ENCODE results near the gene CAMTA1. TPM values are rescaled to one million over a fixed set of nuclear protein-coding genes. Genes with fewer than 3 reads are reported as not detected.
A peak's percentile ranks its signal among the peaks of the same experiment; 100 is the strongest.

CAMTA1 gene
- total RNA-seq, 1 experiment from 2014 or later = 102 TPM

DNA sequence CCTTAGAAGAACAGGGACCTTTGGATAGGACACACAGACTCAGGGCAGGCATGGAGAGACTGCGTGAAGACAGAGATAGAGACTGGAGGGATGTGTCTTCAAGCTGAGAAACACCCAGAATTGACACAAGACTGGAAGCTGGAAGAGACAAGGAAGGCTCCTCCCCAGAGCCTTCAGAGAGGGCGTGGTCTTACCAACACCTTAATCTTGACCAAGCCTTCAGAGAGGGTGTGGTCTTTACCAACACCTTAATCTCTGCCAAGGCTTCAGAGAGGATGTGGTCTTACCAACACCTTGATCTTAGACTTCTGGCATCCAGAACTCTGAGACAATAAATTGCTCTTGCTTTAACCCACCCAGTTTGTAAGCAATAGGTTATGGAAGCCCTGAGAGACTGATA, 504.4 kb downstream of the CAMTA1 start:
- no peak for DNase-seq (ENCODE audit: low read depth)
- in situ Hi-C loops (cut with HindIII; ENCODE audit: low pct_unique_long_range_greater_than_20kb, low sequenced_read_pairs) = no loop called here

DNA sequence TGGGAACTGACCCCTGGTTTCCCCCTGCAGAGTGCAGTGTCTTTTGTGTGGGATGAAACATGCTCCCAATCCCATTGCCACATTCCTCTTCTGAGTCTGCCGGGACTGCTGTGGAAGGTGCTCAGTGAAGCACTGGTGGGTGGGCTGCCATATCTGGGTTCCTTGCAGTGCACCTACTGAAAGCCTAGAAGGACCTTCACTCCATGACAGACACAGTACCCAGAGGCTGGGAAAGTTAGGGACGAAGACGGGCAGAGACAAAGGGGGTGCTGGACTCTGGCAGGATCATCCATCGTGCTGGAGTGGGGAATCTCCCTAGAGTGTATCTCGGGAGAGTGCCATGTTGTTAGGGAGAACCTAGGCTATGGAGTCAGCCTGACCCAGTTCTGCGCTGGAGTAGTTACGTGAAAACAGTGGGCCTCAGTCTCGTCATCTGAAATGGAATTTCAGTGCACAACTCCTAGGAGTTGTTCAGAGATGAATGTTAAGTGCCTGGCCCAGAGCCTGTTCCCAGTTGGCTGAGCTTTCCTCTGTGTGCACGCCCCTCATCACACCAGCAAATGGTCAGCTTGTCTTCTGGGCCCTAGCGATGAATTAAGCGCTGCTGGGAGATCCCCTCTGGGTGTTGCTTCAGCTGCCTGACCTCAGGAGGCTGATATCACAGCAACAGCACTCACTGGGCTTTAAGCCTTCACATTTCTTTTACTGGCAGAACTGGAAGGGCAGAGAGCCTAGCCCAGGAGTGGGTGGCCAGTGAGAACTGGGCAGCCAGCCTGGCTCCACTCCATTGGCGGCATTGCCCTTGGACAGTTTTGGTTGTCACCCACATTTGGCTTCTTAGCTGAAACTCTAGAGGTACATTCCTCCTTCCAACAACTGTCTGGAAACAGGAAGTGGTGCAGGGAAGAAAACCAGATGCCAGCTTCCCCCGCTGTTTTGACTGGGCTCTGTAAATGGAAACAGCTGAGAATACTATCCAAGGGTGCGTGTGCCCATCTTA, 506.0 kb downstream of the CAMTA1 start:
- DNase-seq (ENCODE audit: low read depth) = no peak
- in situ Hi-C loops (cut with HindIII; ENCODE audit: low pct_unique_long_range_greater_than_20kb, low sequenced_read_pairs) = no loop called here

DNA sequence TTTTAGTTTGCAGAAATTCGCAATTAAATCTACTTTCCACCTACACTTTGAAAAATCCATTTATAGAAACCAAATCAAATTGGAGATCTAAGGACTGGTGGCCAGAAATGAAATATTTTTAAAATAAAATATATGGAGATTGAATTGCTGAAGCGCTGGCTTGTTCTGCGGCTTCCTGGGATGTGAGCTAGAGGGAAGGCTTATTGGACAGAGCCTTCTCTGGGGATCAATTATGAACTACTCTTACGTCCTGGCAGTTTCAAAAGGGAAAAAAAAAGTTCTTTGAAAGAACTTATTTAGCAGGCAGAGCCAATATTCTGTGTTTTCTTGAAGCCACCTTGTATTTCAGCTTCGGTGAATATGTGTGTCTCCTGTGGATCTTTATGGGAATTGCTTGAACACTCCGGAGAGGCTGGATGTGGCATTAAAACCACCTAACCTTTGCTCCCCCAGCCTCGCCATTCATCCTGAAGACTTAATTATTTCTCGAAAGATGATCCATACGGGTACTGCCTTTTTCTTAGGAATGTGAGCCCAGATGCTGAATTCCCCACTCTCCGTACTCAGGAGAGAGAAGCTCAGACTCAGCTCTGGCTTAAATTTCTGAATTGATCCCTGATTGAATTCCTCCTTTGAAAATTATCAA, 506.9 kb downstream of the CAMTA1 start:
- in situ Hi-C loops (cut with HindIII; ENCODE audit: low pct_unique_long_range_greater_than_20kb, low sequenced_read_pairs) = no loop called here
- DNase-seq (ENCODE audit: low read depth) = no peak

DNA sequence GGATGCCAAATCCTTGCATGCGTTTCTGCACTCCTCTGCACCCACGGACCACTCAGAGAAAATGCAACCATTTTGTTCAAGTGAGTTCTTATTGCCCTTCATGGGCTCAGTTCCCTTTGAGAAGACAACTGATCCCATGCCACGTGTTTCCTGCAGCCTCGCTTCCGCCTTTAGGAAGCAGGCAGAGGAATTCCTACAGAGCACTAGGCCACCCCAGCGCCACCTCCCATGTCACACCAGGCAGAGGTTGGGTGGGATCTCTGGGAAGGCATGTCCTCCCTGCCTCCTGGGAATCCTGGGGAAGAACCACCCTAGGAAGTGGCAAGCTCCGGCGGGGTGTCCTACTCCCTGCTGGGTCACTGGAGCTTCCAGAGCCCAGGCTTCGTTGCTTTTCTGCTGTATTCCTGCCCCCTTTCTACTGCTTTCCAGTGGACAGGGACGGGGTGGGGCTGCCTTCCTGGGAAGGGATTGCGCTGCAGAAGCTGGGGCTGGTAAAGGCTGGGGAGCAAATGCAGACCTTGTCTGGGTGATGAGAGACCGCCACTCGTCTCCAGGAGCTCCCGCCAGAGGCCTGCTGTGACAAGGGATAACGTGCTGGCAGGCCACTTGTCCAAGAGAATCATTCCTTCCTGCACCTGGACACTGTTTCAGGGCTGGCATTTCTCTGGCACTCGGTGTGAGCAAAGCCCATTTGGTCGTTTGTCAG, 507.6 kb downstream of the CAMTA1 start:
- DNase-seq (ENCODE audit: low read depth) = no peak
- in situ Hi-C loops (cut with HindIII; ENCODE audit: low pct_unique_long_range_greater_than_20kb, low sequenced_read_pairs) = no loop called here

- in situ Hi-C loops (cut with HindIII; ENCODE audit: low pct_unique_long_range_greater_than_20kb, low sequenced_read_pairs) = no loop called here
- DNase-seq (ENCODE audit: low read depth) = no peak
These were observed 508.7 kb downstream of the CAMTA1 start for GRCh38 chr1:7293702-7294629.

- in situ Hi-C loops (cut with HindIII; ENCODE audit: low pct_unique_long_range_greater_than_20kb, low sequenced_read_pairs) = no loop called here
- no peak for DNase-seq (ENCODE audit: low read depth)
These were observed 509.4 kb downstream of the CAMTA1 start for GRCh38 chr1:7294636-7295035.

GRCh38 chr1:7295946-7296345, 510.7 kb downstream of the CAMTA1 start:
- no peak for DNase-seq (ENCODE audit: low read depth)
- in situ Hi-C loops (cut with HindIII; ENCODE audit: low pct_unique_long_range_greater_than_20kb, low sequenced_read_pairs) = no loop called here

DNA sequence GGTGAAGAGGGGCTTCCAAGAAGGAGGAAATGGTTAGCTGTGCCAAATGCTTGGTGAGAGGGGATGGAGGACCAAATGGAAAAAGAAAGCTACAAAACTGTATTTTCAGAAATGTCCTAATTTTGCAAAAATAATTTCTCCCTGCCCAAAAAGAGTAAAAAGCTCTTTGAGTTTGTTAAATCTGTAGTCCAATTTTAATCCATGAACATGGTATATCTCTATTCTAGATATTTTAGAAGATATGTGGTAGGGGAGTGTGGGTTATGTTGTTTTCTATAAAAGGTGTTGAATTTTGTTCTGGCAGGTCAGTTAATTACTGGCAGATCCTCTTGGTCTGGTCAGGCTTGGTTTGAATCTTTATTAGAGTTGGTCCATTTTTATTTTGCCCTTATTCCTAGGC, 511.7 kb downstream of the CAMTA1 start:
- no peak for DNase-seq (ENCODE audit: low read depth)
- in situ Hi-C loops (cut with HindIII; ENCODE audit: low pct_unique_long_range_greater_than_20kb, low sequenced_read_pairs) = no loop called here

DNA sequence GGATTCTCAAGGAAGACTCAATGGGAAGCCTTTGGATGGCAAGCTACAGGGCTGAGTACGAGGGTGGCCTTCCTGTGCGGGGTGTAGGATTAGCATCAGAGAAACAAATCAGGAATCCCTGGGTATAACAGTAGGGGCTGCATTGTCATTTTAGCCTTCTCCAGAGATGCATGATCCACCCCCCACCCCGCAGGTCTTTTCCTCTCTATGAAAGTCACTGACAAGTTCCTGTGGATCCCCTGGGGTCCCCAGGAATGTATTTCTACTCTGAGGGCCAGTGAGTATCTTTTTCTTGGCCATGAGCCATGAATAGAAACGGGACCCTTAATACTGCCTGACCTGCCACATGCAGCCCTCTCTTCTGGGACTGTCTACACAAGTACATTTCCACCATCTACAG, 512.9 kb downstream of the CAMTA1 start:
- in situ Hi-C loops (cut with HindIII; ENCODE audit: low pct_unique_long_range_greater_than_20kb, low sequenced_read_pairs) = no loop called here
- DNase-seq (ENCODE audit: low read depth) = no peak

- in situ Hi-C loops (cut with HindIII; ENCODE audit: low pct_unique_long_range_greater_than_20kb, low sequenced_read_pairs) = no loop called here
- no peak for DNase-seq (ENCODE audit: low read depth)
These were observed 513.5 kb downstream of the CAMTA1 start for GRCh38 chr1:7298749-7299151.

- peak; percentile 81 for DNase-seq (ENCODE audit: low read depth)
- in situ Hi-C loops (cut with HindIII; ENCODE audit: low pct_unique_long_range_greater_than_20kb, low sequenced_read_pairs) = no loop called here
These were observed 514.1 kb downstream of the CAMTA1 start for GRCh38 chr1:7299329-7299799.

GRCh38 chr1:7299994-7300393, 514.7 kb downstream of the CAMTA1 start:
- in situ Hi-C loops (cut with HindIII; ENCODE audit: low pct_unique_long_range_greater_than_20kb, low sequenced_read_pairs) = no loop called here

GRCh38 chr1:7300893-7301663, 515.8 kb downstream of the CAMTA1 start:
- in situ Hi-C loops (cut with HindIII; ENCODE audit: low pct_unique_long_range_greater_than_20kb, low sequenced_read_pairs) = no loop called here
- DNase-seq (ENCODE audit: low read depth) = peak; percentile 71

More at GRCh38 chr1:7299994-7300393, 514.7 kb downstream of the CAMTA1 start:
- DNase-seq (ENCODE audit: low read depth) = peak; percentile 37

DNA sequence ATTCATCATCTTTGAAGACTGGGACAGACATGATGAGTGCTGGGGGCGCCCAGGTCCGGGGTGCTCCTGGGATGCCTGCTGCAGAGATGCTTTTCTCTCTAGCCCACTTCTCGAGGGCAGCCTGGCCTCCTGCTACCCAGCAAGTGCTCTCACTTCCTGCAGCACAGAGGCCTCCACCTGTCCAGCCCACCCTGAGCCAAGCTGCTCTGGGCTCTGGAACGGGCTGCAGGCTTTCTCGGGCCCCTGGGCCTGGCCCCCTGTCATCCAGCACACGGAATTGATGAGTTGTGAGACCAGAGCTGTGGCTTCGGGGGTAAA, 516.4 kb downstream of the CAMTA1 start:
- DNase-seq (ENCODE audit: low read depth) = no peak
- in situ Hi-C loops (cut with HindIII; ENCODE audit: low pct_unique_long_range_greater_than_20kb, low sequenced_read_pairs) = no loop called here

- in situ Hi-C loops (cut with HindIII; ENCODE audit: low pct_unique_long_range_greater_than_20kb, low sequenced_read_pairs) = no loop called here
- no peak for DNase-seq (ENCODE audit: low read depth)
These were observed 516.9 kb downstream of the CAMTA1 start for GRCh38 chr1:7302126-7302525.

- in situ Hi-C loops (cut with HindIII; ENCODE audit: low pct_unique_long_range_greater_than_20kb, low sequenced_read_pairs) = no loop called here
- peak; percentile 49 for DNase-seq (ENCODE audit: low read depth)
These were observed 517.6 kb downstream of the CAMTA1 start for GRCh38 chr1:7302873-7303272.

GRCh38 chr1:7303554-7304317, 518.5 kb downstream of the CAMTA1 start:
- in situ Hi-C loops (cut with HindIII; ENCODE audit: low pct_unique_long_range_greater_than_20kb, low sequenced_read_pairs) = no loop called here
- no peak for DNase-seq (ENCODE audit: low read depth)

Measured in Caki2 (cell line).